Lung (tissue), 12 donors: ENCODE results near the gene MIOS. TPM values are rescaled to one million over a fixed set of nuclear protein-coding genes. Genes with fewer than 3 reads are reported as not detected.

Experiments
- ATAC-seq: fragments of 200-7000 bp; cut with Tn5 transposase; one replicate; pipeline ENCODE4 v1.9.1; 2020; ENCODE audit warnings: moderate number of reproducible peaks; ENCODE audit not compliant: insufficient read depth, low FRiP score
- DNase-seq, 3 donors: peaks; one replicate each; pipeline ENCODE4 v3.0.0-alpha.2; 2013 to 2017
- H3K27ac ChIP-seq, 2 donors: one replicate each; pipeline ENCODE4 v1.5.1; 2013; ENCODE audit warnings: mild to moderate bottlenecking in 2 of 2, moderate library complexity in 2 of 2, control low read depth in 1 of 2, inconsistent platforms in 1 of 2, low read depth in 1 of 2, low read length in 1 of 2
- H3K27me3 ChIP-seq, 3 donors: one replicate each; pipeline ENCODE4 v1.5.1; 2013; ENCODE audit warnings: low read length in 2 of 3; ENCODE audit not compliant: control insufficient read depth in 3 of 3, insufficient read depth in 3 of 3
- H3K36me3 ChIP-seq, 4 donors: one replicate each; pipeline ENCODE4 v1.5.1; 2013; ENCODE audit warnings: low read length in 4 of 4, mild to moderate bottlenecking in 1 of 4, moderate library complexity in 1 of 4; ENCODE audit not compliant: control insufficient read depth in 4 of 4, insufficient read depth in 4 of 4
- H3K4me1 ChIP-seq, 5 donors: one replicate each; pipeline ENCODE4 v1.5.1; 2013; ENCODE audit warnings: low read length in 5 of 5, mild to moderate bottlenecking in 2 of 5, moderate library complexity in 1 of 5; ENCODE audit not compliant: control insufficient read depth in 5 of 5, insufficient read depth in 5 of 5
- H3K4me3 ChIP-seq: one replicate; pipeline ENCODE4 v1.5.1; 2013; ENCODE audit warnings: mild to moderate bottlenecking, control low read depth, moderate library complexity
- H3K9ac ChIP-seq, 2 donors: one replicate each; pipeline ENCODE4 v1.5.1; 2013; ENCODE audit warnings: low read length in 2 of 2, control low read depth in 1 of 2; ENCODE audit not compliant: insufficient read depth in 1 of 2
- H3K9me3 ChIP-seq, 4 donors: one replicate each; pipeline ENCODE4 v1.5.1; 2013; ENCODE audit warnings: low read length in 3 of 4, mild to moderate bottlenecking in 1 of 4, moderate library complexity in 1 of 4; ENCODE audit not compliant: control insufficient read depth in 4 of 4, insufficient read depth in 3 of 4
- CTCF ChIP-seq: IDR thresholded peaks from 2 replicates; pipeline ENCODE4 v1.5.1; 2012; ENCODE audit warnings: mild to moderate bottlenecking; ENCODE audit errors: control extremely low read depth, extremely low read depth
- WGBS, 2 donors: extraction: QIAGEN DNeasy Blood & Tissue Kit; methylation state at CpG; one replicate each; pipeline ENCODE4 v1.1.7; 2013; 5-methylcytosine and 5-hydroxymethylcytosine counted together
- polyA plus RNA-seq, 2 donors: library from polyadenylated mRNA; stranded (reverse); fragments of 200-250 nt; gene quantifications; one replicate each; pipeline ENCODE4 v1.2.1, GENCODE V29; 2013
- total RNA-seq, 2 donors: library from RNA; depleted of rRNA in 1 of 2; stranded (reverse); fragments of >200 nt in 1 of 2; gene quantifications; one replicate each; pipeline ENCODE4 v1.2.1, GENCODE V29; 2014 to 2021
- donor health status: control.
- donor health status: control.
- donor health status: Bipolar disorder and iron deficiency.
- donor health status: healthy.
- donor health status: DM: yes; HTN: yes; CAD: no.

The MIOS gene
- total and polyA plus RNA-seq, 4 donors: 8.7 to 45.6 (median 24.0) TPM

GRCh38 chr7:7581531-7582179 lies 15.0 kb downstream of the MIOS start:
- no peak for ATAC-seq
- Histone ChIP-seq H3K9ac (no peak overlapping the region), H3K9me3 (no peaks in the 10 kb centered on the region), H3K4me1 (peaks cover 0 to 3% (median 0%) of the 10 kb centered on the region in 5 donors), H3K27ac (no peak overlapping the region), H3K27me3 (no peaks in the 10 kb centered on the region), H3K36me3 (peaks cover 0 to 3% (median under 1%) of the 10 kb centered on the region in 4 donors), H3K4me3 (no peak overlapping the region)
- DNase-seq: no peak
- 81 to 83% methylated on average over 10 of the region's 10 CpGs for WGBS, 2 donors
- no peak for TF ChIP-seq CTCF

GRCh38 chr7:7582596-7582995 lies 15.9 kb downstream of the MIOS start:
- DNase-seq (no peak), ATAC-seq (no peak)
- TF ChIP-seq CTCF: no peak
- Histone ChIP-seq H3K27ac (no peak overlapping the region), H3K4me3 (no peak overlapping the region), H3K9me3 (no peaks in the 10 kb centered on the region), H3K27me3 (no peaks in the 10 kb centered on the region), H3K36me3 (peaks cover 0 to 3% (median under 1%) of the 10 kb centered on the region in 4 donors), H3K4me1 (peaks cover 0 to 3% (median 0%) of the 10 kb centered on the region in 5 donors), H3K9ac (no peak overlapping the region)
- 79 to 86% methylated on average over 1 of the region's 1 CpG for WGBS, 2 donors

- no peak for TF ChIP-seq CTCF
- H3K4me1 ChIP-seq: peaks cover 0 to 3% (median 0%) of the 10 kb centered on the region in 5 donors
- ATAC-seq (no peak), DNase-seq (no peak)
- H3K36me3 ChIP-seq: peaks cover 0 to 3% (median under 1%) of the 10 kb centered on the region in 4 donors
- H3K27me3 ChIP-seq: no peaks in the 10 kb centered on the region
- H3K9me3 ChIP-seq: no peaks in the 10 kb centered on the region
- H3K9ac ChIP-seq: no peak overlapping the region
- no peak overlapping the region for H3K27ac ChIP-seq
- no peak overlapping the region for H3K4me3 ChIP-seq
- 76 to 92% methylated on average over 2 of the region's 2 CpGs for WGBS, 2 donors
Observed at GRCh38 chr7:7583731-7584130, 17.0 kb downstream of the MIOS start.
